Measurements from ENCODE around the gene EIF1AD.

The EIF1AD gene

GRCh38 chr11:65968600-65969482, 33.1 kb downstream of the EIF1AD start:
- Histone ChIP-seq H3K4me2 (no peak overlapping the region), H3K9ac (no peak overlapping the region), H2AFZ (ENCODE audit: low read depth) (no peak overlapping the region), H4K20me1 (ENCODE audit: insufficient read depth) (no peaks in the 10 kb centered on the region), H3K4me1 (ENCODE audit: low read depth, poor library complexity, severe bottlenecking) (peaks cover 1% of the 10 kb centered on the region), H3K79me2 (ENCODE audit: insufficient read depth, low read depth) (peaks cover 6% of the 10 kb centered on the region; the same call in 1 of the 2 replicates), H3K4me3 (IDR thresholded peaks at IDR 0.05; ENCODE audit: insufficient read depth, low read depth, low read length) (no peak overlapping the region), H3K27ac (no peak overlapping the region), H3K27me3 (ENCODE audit: insufficient read depth, low read depth) (no peaks in the 10 kb centered on the region), H3K36me3 (ENCODE audit: insufficient read depth) (no peaks in the 10 kb centered on the region)
- TF ChIP-seq, protein P1, sequence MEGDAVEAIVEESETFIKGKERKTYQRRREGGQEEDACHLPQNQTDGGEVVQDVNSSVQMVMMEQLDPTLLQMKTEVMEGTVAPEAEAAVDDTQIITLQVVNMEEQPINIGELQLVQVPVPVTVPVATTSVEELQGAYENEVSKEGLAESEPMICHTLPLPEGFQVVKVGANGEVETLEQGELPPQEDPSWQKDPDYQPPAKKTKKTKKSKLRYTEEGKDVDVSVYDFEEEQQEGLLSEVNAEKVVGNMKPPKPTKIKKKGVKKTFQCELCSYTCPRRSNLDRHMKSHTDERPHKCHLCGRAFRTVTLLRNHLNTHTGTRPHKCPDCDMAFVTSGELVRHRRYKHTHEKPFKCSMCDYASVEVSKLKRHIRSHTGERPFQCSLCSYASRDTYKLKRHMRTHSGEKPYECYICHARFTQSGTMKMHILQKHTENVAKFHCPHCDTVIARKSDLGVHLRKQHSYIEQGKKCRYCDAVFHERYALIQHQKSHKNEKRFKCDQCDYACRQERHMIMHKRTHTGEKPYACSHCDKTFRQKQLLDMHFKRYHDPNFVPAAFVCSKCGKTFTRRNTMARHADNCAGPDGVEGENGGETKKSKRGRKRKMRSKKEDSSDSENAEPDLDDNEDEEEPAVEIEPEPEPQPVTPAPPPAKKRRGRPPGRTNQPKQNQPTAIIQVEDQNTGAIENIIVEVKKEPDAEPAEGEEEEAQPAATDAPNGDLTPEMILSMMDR (conservative IDR thresholded peaks at IDR 0.05; ENCODE audit: low read depth, low read length), result no peak

DNA sequence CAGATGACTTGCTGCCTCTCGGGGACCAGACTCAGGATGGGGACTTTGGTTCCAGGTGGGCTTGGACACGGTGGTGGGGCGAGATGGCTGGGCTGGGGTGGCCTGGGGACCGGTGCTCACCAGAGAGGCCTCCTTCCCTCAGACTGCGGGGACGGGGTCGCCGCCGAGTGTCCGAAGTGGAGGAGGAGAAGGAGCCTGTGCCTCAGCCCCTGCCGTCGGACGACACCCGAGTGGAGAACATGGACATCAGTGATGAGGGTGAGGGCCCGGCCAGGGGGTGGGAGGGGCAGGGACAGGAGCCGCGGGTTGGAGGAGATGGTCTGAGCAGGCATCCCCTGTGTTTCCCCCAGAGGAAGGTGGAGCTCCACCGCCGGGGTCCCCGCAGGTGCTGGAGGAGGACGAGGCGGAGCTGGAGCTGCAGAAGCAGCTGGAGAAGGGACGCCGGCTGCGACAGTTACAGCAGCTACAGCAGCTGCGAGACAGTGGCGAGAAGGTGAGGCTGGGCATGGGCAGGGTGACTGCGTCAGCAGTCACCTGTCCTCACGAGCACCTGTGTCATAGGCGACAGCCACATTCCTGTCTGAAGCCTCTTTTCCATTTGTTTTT, 34.5 kb downstream of the EIF1AD start:
- Histone ChIP-seq H4K20me1 (ENCODE audit: insufficient read depth) (0 out of 2 replicates have a peak, but pooled peaks cover 3% of the 10 kb centered on the region), H2AFZ (ENCODE audit: low read depth) (no peak overlapping the region), H3K27ac (no peak overlapping the region), H3K27me3 (ENCODE audit: insufficient read depth, low read depth) (no peaks in the 10 kb centered on the region), H3K4me3 (IDR thresholded peaks at IDR 0.05; ENCODE audit: insufficient read depth, low read depth, low read length) (no peak overlapping the region), H3K36me3 (ENCODE audit: insufficient read depth) (no peaks in the 10 kb centered on the region), H3K4me1 (ENCODE audit: low read depth, poor library complexity, severe bottlenecking) (peaks cover 16% of the 10 kb centered on the region), H3K79me2 (ENCODE audit: insufficient read depth, low read depth) (peaks cover 20% of the 10 kb centered on the region), H3K4me2 (no peak overlapping the region), H3K9ac (no peak overlapping the region)
- TF ChIP-seq, protein P1 (conservative IDR thresholded peaks at IDR 0.05; ENCODE audit: low read depth, low read length), result no peak

DNA sequence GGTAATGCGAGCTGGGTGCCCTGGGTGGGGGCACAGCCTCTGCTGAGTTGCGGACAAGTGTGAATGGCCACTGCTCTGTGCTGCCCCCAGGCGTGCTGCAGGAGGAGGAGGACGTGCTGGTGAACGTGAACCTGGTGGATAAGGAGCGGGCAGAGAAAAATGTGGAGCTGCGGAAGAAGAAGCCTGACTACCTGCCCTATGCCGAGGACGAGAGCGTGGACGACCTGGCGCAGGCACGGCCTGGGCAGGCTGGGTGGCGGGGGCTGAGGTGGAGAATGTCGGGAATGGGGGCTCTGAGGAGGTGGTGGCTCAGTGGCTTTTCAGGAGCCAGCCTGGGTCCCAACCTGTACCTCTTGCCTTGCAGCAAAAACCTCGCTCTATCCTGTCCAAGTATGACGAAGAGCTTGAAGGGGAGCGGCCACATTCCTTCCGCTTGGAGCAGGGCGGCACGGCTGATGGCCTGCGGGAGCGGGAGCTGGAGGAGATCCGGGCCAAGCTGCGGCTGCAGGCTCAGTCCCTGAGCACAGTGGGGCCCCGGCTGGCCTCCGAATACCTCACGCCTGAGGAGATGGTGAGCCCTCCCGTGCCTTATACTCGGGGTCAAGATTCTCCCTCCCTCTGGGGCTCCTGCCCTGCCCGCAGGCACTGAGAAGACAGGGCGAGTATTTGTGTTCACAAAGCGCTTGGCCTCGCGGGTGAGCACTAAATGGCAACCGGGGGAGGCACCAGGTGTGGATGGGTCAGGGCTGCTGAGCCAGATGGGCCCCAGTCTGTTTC, 35.8 kb downstream of the EIF1AD start:
- Histone ChIP-seq H3K9ac (no peak overlapping the region), H3K27ac (no peak overlapping the region), H3K36me3 (ENCODE audit: insufficient read depth) (no peaks in the 10 kb centered on the region), H3K4me3 (IDR thresholded peaks at IDR 0.05; ENCODE audit: insufficient read depth, low read depth, low read length) (no peak overlapping the region), H3K27me3 (ENCODE audit: insufficient read depth, low read depth) (no peaks in the 10 kb centered on the region), H2AFZ (ENCODE audit: low read depth) (no peak overlapping the region), H3K4me1 (ENCODE audit: low read depth, poor library complexity, severe bottlenecking) (peaks cover 18% of the 10 kb centered on the region), H3K79me2 (ENCODE audit: insufficient read depth, low read depth) (peaks cover 25% of the 10 kb centered on the region), H3K4me2 (no peak overlapping the region), H4K20me1 (ENCODE audit: insufficient read depth) (0 out of 2 replicates have a peak, but pooled peaks cover 3% of the 10 kb centered on the region)
- TF ChIP-seq, protein P1 (conservative IDR thresholded peaks at IDR 0.05; ENCODE audit: low read depth, low read length), result no peak

GRCh38 chr11:65964906-65965305, 37.1 kb downstream of the EIF1AD start:
- Histone ChIP-seq H3K4me1 (ENCODE audit: low read depth, poor library complexity, severe bottlenecking) (peaks cover 23% of the 10 kb centered on the region), H3K4me3 (IDR thresholded peaks at IDR 0.05; ENCODE audit: insufficient read depth, low read depth, low read length) (no peak overlapping the region), H3K27ac (no peak overlapping the region), H4K20me1 (ENCODE audit: insufficient read depth) (0 out of 2 replicates have a peak, but pooled peaks cover 3% of the 10 kb centered on the region), H3K27me3 (ENCODE audit: insufficient read depth, low read depth) (no peaks in the 10 kb centered on the region), H3K9ac (no peak overlapping the region), H3K4me2 (no peak overlapping the region), H3K79me2 (ENCODE audit: insufficient read depth, low read depth) (peaks cover 27% of the 10 kb centered on the region), H2AFZ (ENCODE audit: low read depth) (no peak overlapping the region), H3K36me3 (ENCODE audit: insufficient read depth) (no peaks in the 10 kb centered on the region)
- TF ChIP-seq, protein P1 (conservative IDR thresholded peaks at IDR 0.05; ENCODE audit: low read depth, low read length), result no peak
